HepG2 (cell line): ENCODE results near the gene ARF4. TPM values are rescaled to one million over a fixed set of nuclear protein-coding genes. Genes with fewer than 3 reads are reported as not detected.
"Not testable (repeated sequence)": the region's sequence is repeated elsewhere in the genome, so short reads cannot be mapped to it uniquely, and the experiment has no call there.

Source experiments
- ATAC-seq: fragments of 200-7000 bp; cut with Tn5 transposase; 3 replicates; pipeline ENCODE4 v1.9.1; 2020; ENCODE audit warnings: mild to moderate bottlenecking, moderate library complexity
- BruUV-seq: library from RNA; stranded (reverse); fragments of 400-500 nt; replicated peaks from 2 replicates; lab custom pipeline; 2021; lab: Mats Ljungman, UMichigan
- CTCF ChIA-PET: fragments of 300-600 bp; formaldehyde crosslinking; extraction: SDS; loops from one replicate; lab custom pipeline; 2021; ENCODE audit warnings: low total read pairs, inconsistent platforms, low intra/inter-chr PET ratio; lab: Yijun Ruan, JAX
- POLR2A ChIA-PET: fragments of 350-600 bp; sonication (Branson Sonifier 250); formaldehyde crosslinking; loops from one replicate; lab custom pipeline; 2020; ENCODE audit warnings: antibody characterized with exemption, inconsistent platforms; lab: Yijun Ruan, JAX
- DNase-seq: peaks from one replicate; pipeline ENCODE4 v3.0.0-alpha.2; 2015; ENCODE audit warnings: low spot score
- FAIRE-seq: peaks from 3 replicates; lab custom pipeline; 2011; peaks lifted over from hg19 to GRCh38; lab: Jason Lieb, UNC
- H2AFZ ChIP-seq: one replicate; pipeline ENCODE4 v1.6.1; 2011; ENCODE audit warnings: low read length, inconsistent platforms
- H3K27ac ChIP-seq: fragments of 300-600 bp; 3 replicates; pipeline ENCODE4 v1.8.0; 2011; ENCODE audit warnings: mixed run types, mild to moderate bottlenecking, mixed read lengths, low read length, inconsistent platforms; ENCODE audit not compliant: insufficient read depth; ENCODE audit errors: extremely low read length
- H3K27me3 ChIP-seq, 2 experiments: fragments of 200-600 bp in 1 of 2; 2 replicates in 1 of 2; 3 replicates in 1 of 2; pipeline versions ENCODE4 v1.6.0 to v1.8.0; 2011; ENCODE audit warnings: low read length in 2 of 2, mild to moderate bottlenecking in 2 of 2, moderate library complexity in 2 of 2, inconsistent platforms in 1 of 2; ENCODE audit not compliant: insufficient read depth in 2 of 2, control insufficient read depth in 1 of 2
- H3K36me3 ChIP-seq, 2 experiments: fragments of 200-600 bp in 1 of 2; replicated peaks in 1 of 2; 2 replicates in 1 of 2; 3 replicates in 1 of 2; pipeline versions ENCODE4 v1.5.1 to v1.8.0; 2011; ENCODE audit warnings: low read length in 2 of 2, inconsistent platforms in 1 of 2; ENCODE audit not compliant: insufficient read depth in 2 of 2, control insufficient read depth in 1 of 2
- H3K4me1 ChIP-seq: 2 replicates; pipeline ENCODE4 v1.5.1; 2012; ENCODE audit warnings: low read length, inconsistent platforms; ENCODE audit not compliant: insufficient read depth
- H3K4me2 ChIP-seq: 2 replicates; pipeline ENCODE4 v1.6.0; 2011; ENCODE audit warnings: low read depth, low read length, inconsistent platforms
- H3K4me3 ChIP-seq, 3 experiments: fragments of 200-600 bp in 1 of 3; sonication (generic), shearing (Covaris generic) in 1 of 3; replicated peaks in 1 of 3; 2 replicates each; pipeline ENCODE4 v1.5.1; 2011 to 2016; ENCODE audit warnings: low read length in 3 of 3, inconsistent platforms in 2 of 3, low read depth in 2 of 3, mild to moderate bottlenecking in 2 of 3, control low read depth in 1 of 3, mixed read lengths in 1 of 3; ENCODE audit not compliant: insufficient read depth in 1 of 3
- H3K79me2 ChIP-seq: one replicate; pipeline ENCODE4 v1.6.1; 2011; ENCODE audit warnings: low read length, inconsistent platforms; ENCODE audit not compliant: insufficient read depth
- H3K9ac ChIP-seq: 2 replicates; pipeline ENCODE4 v1.6.0; 2011; ENCODE audit warnings: mild to moderate bottlenecking, low read depth, low read length, inconsistent platforms; ENCODE audit not compliant: insufficient read depth
- H3K9me3 ChIP-seq: 2 replicates; pipeline ENCODE4 v1.5.1; 2012; ENCODE audit warnings: mild to moderate bottlenecking, low read length
- H4K20me1 ChIP-seq: 2 replicates; pipeline ENCODE4 v1.6.0; 2011; ENCODE audit warnings: inconsistent platforms, mild to moderate bottlenecking, low read length, moderate library complexity; ENCODE audit not compliant: insufficient read depth
- ELF3 ChIP-seq: IDR thresholded peaks from 2 replicates; pipeline ENCODE4 v1.6.1; 2016; ENCODE audit warnings: missing genetic modification reagents, missing compliant biosample characterization
- GMEB2 ChIP-seq: IDR thresholded peaks from 2 replicates; pipeline ENCODE4 v1.6.1; 2016; ENCODE audit warnings: missing biosample characterization, missing genetic modification reagents, low read depth
- GRHL1 ChIP-seq: sonication (generic); formaldehyde crosslinking; conservative IDR thresholded peaks from 2 replicates; pipeline ENCODE4 v1.8.0; 2022; ENCODE audit warnings: missing genetic modification reagents
- HINFP ChIP-seq: sonication (generic); formaldehyde crosslinking; IDR thresholded peaks from 2 replicates; pipeline ENCODE4 v1.4.0; 2020; ENCODE audit warnings: low read depth, mild to moderate bottlenecking, missing genetic modification reagents
- SRF ChIP-seq: IDR thresholded peaks from 2 replicates; pipeline ENCODE4 v1.6.1; 2011; ENCODE audit warnings: mild to moderate bottlenecking, low read depth, low read length, moderate library complexity
- STAT5B ChIP-seq: sonication (generic); formaldehyde crosslinking; IDR thresholded peaks from 2 replicates; pipeline ENCODE4 v1.4.0; 2020; ENCODE audit warnings: missing genetic modification reagents
- TOE1 ChIP-seq: sonication (generic); formaldehyde crosslinking; IDR thresholded peaks from 2 replicates; pipeline ENCODE4 v1.4.0; 2020; ENCODE audit warnings: mild to moderate bottlenecking, missing genetic modification reagents
- ZBTB33 ChIP-seq: sonication (generic); formaldehyde crosslinking; IDR thresholded peaks from 2 replicates; pipeline ENCODE4 v1.4.0; 2020; ENCODE audit warnings: missing genetic modification reagents
- ZNF772 ChIP-seq: sonication (generic); formaldehyde crosslinking; IDR thresholded peaks from 2 replicates; pipeline ENCODE4 v1.5.0; 2020; ENCODE audit warnings: mild to moderate bottlenecking, missing genetic modification reagents
- ZNF850 ChIP-seq: sonication (generic); formaldehyde crosslinking; conservative IDR thresholded peaks from 2 replicates; pipeline ENCODE4 v1.9.0; 2021; ENCODE audit warnings: mild to moderate bottlenecking, missing genetic modification reagents
- WGBS: methylation state at CpG from one replicate; pipeline ENCODE4 v1.1.6; 2017; ENCODE audit warnings: low lambda C conversion rate; 5-methylcytosine and 5-hydroxymethylcytosine counted together
- in situ Hi-C: cut with HindIII; loops from 2 replicates; pipeline ENCODE4 v1.10.0; 2017; ENCODE audit warnings: low pct_unique_long_range_greater_than_20kb; ENCODE audit not compliant: extremely low pct_ligation_motif_present
- intact Hi-C: fragments of 100-400 bp; cut with micrococcal nuclease; formaldehyde crosslinking; loops from one replicate; pipeline ENCODE4 v1.10.0; 2022; ENCODE audit not compliant: unreplicated experiment
- polyA plus RNA-seq, 8 experiments: library from polyadenylated mRNA; depleted of rRNA in 3 of 8; stranded (reverse) in 7 of 8; unstranded in 1 of 8; fragments of >200 nt; fragmentation: Illumina TruSeq in 4 of 8; extraction: Trizol in 4 of 8; gene quantifications; 2 replicates each; pipeline versions ENCODE4 v1.2.1 to v1.2.3, GENCODE V29; 2011 to 2016; ENCODE audit warnings: low read depth in 4 of 8, missing spikeins in 1 of 8, mixed read lengths in 1 of 8; ENCODE audit not compliant: insufficient read depth in 1 of 8
- total RNA-seq, 5 experiments: library from RNA; depleted of rRNA; stranded (reverse); fragments of >200 nt; fragmentation: Illumina TruSeq; extraction: Trizol; gene quantifications; 2 replicates each; pipeline ENCODE4 v1.2.3, GENCODE V29; 2016; ENCODE audit warnings: low read depth in 1 of 5

ARF4 gene
- total and polyA plus RNA-seq, 2 of the 13 experiments (the other 11 are each of a cell fraction or from before 2014, with no cell fraction given), result 184 to 250 TPM

GRCh38 chr3:57616233-57616632 lies 19.1 kb upstream of the ARF4 start (continued):
- TF ChIP-seq ZBTB33 (CRISPR knock-in tag), result no peak
- no peak for TF ChIP-seq STAT5B (CRISPR knock-in tag)
- no peak for TF ChIP-seq ZNF772 (CRISPR knock-in tag)
- TF ChIP-seq GRHL1 (CRISPR knock-in tag), result no peak
- no peak for TF ChIP-seq SRF
- no peak for TF ChIP-seq ZNF850 (CRISPR knock-in tag)
- TF ChIP-seq HINFP (CRISPR knock-in tag), result no peak
- no peak for TF ChIP-seq ELF3 (CRISPR knock-in tag)
- no peak for TF ChIP-seq GMEB2
- no peak for TF ChIP-seq TOE1 (CRISPR knock-in tag)

GRCh38 chr3:57611870-57612269 lies 14.7 kb upstream of the ARF4 start:
- H3K27ac ChIP-seq, H3K79me2 ChIP-seq, BruUV-seq, intact Hi-C loops, H3K27me3 ChIP-seq, H3K4me2 ChIP-seq, H3K36me3 ChIP-seq, H4K20me1 ChIP-seq, POLR2A ChIA-PET, H3K9ac ChIP-seq, H3K9me3 ChIP-seq, ATAC-seq, H3K4me3 ChIP-seq, H3K4me1 ChIP-seq, FAIRE-seq, in situ Hi-C loops, H2AFZ ChIP-seq, CTCF ChIA-PET, DNase-seq: not testable (repeated sequence)
- WGBS, result 96% methylated on average over 5 of the region's 5 CpGs
